Activated naive CD8-positive, alpha-beta T cell treated with anti-CD3 and anti-CD28 coated beads, Interleukin-2, amount 50 U/mL, for 16 hours (primary cell): ENCODE data around the gene RPUSD3.

Source experiments
- DNase-seq: peaks from one replicate; pipeline ENCODE4 v3.0.0-alpha.2; 2020; ENCODE audit warnings: low read depth, low spot score

The RPUSD3 gene

GRCh38 chr3:9834520-9835380 lies 9.1 kb downstream of the RPUSD3 start:
- DNase-seq, result no peak

GRCh38 chr3:9833078-9833477 lies 10.7 kb downstream of the RPUSD3 start:
- no peak for DNase-seq

GRCh38 chr3:9831253-9831652 lies 12.6 kb downstream of the RPUSD3 start:
- DNase-seq, result no peak

- no peak for DNase-seq
Observed at GRCh38 chr3:9828801-9829755, 14.7 kb downstream of the RPUSD3 start.

DNA sequence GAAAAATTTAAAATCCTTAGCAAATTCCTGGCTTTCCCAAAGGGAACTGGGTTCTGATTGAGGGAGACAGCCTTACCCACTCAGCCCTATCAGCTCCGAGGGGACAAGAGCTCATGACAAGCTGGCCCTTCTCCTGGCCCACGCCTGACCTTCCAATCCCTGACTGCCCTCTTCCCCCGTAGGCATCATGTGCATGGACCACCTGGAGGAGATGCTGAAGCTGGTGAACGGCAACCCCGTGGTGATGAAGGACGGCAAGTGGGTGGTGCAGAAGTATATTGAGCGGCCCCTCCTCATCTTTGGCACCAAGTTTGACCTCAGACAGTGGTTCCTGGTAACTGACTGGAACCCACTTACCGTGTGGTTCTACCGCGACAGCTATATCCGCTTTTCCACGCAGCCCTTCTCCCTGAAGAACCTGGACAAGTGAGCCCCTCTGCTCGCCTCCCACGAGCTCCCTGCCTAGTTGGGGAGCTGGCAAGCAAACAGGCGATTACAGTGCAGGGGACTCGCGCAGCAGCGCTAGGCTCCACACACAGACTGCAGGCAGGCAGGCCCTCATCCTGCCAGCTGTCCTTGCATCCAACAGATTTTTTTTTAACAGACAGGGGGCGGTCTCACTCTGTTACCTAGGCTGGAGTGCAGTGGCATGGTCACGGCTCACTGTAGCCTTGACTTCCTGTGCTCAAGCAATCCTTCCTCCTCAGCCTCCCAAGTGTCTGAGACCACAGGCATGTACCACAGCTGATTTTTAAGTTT lies 16.8 kb downstream of the RPUSD3 start:
- DNase-seq, result no peak

GRCh38 chr3:9825451-9826040 lies 18.3 kb downstream of the RPUSD3 start:
- no peak for DNase-seq

GRCh38 chr3:9820946-9821345 lies 22.9 kb downstream of the RPUSD3 start:
- no peak for DNase-seq

DNA sequence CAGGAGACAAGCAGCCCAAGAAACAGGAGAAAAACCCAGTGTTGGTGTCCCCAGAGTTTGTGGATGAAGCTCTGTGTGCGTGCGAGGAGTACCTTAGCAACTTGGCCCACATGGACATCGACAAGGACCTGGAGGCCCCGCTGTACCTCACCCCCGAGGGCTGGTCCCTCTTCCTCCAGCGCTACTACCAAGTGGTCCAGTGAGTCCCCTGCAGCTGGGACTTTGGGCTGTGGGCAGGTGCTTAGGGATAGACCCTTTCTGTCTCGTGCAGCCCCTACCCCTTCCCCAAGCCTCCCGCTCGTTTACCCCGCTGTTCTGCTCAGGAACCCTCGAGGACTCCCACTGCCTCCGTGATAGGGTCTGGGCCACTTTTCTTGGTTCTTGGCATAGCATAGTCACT lies 23.3 kb downstream of the RPUSD3 start:
- DNase-seq, result no peak

DNA sequence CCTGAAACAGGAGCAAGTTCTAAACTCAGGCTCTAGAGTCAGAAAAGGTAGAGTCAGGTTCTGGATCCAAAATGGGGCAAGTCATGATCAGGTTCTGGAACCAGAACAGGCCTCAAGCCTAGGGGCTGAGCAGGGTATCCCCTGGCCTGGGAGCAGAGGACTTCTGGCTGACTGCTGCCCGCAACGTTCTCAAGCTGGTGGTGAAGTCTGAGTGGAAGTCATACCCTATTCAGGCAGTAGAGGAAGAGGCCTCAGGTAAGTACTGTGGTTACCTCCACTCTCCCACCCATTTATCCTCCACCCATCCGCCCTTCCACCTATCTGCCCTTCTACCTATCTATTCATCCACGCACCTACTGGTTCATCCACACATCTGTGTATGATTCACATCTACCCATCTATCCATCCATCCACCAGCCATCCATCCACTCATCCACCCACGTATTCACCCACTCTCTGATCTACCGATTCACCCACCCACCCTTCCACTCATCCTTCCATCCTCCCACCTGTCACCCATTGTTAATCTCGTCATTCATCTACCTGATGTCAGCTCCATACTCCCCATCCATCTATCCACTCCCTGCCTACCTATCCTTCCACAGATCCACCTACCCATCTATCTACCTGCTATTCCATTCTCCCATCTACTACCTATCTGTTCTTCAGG lies 25.0 kb downstream of the RPUSD3 start:
- DNase-seq, result no peak

GRCh38 chr3:9817436-9817835 lies 26.4 kb downstream of the RPUSD3 start:
- no peak for DNase-seq

GRCh38 chr3:9815986-9816385 lies 27.8 kb downstream of the RPUSD3 start:
- DNase-seq, result no peak

DNA sequence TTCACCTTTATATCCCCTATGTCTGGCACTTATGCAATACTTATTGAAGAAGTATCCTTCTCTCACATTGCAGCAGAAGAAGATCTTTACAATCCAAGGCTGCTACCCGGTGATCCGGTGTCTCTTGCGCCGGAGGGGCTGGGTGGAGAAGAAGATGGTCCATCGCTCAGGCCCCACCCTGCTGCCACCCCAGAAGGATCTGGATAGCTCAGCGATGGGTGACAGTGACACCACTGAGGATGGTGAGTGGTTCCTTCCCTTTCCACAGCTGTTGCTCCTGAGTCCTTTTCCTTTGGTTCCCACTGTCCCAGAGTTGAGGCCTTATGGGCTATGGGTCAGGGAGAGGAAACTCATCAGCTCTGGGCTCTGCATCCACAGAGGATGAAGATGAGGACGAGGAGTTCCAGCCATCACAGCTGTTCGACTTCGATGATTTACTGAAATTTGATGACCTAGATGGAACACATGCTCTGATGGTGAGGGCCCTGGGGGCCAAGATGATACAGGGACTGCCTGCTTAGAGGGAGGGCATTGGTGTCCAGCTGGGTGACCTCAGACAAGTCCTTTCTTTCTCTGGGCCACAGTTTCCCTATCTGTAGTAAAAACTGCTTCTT lies 30.8 kb downstream of the RPUSD3 start:
- DNase-seq, result no peak

DNA sequence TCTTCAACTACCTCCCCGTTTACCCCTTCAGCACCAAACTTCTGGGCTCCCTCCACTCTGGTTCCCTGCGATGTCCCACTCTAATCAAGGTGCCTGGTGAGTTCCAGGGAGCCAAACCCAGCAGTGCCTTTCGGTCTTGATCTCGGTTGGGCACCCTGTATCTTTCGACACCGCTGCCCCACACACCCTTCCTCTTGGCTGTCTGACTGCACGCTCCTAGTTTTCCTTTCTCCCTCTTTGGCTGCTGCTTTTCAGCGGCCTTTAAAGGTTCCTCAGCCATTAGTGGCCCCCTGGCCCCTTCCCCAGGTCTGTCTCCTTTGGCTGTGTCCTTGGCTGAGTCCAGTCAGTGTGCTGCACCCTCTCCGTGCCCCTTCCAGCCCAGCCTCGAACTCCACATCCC lies 33.0 kb downstream of the RPUSD3 start:
- DNase-seq, result no peak

DNA sequence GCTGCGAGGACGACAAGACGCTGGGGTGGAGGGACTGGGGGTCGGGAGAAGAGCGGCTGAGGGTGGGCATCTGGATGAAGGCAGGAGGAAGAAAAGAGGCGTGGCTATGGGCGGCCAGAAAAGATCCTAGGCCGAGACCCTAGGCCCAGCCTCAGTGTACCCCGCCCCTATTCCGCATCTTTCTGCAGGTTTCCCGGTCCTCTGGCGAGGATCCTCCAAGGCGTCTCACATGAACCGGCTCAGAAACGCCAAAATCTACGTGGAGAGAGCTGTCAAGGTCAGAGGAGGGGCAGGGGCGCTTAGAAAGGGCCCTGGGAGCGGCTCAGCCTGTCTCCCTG lies 33.4 kb downstream of the RPUSD3 start:
- DNase-seq, result no peak

DNA sequence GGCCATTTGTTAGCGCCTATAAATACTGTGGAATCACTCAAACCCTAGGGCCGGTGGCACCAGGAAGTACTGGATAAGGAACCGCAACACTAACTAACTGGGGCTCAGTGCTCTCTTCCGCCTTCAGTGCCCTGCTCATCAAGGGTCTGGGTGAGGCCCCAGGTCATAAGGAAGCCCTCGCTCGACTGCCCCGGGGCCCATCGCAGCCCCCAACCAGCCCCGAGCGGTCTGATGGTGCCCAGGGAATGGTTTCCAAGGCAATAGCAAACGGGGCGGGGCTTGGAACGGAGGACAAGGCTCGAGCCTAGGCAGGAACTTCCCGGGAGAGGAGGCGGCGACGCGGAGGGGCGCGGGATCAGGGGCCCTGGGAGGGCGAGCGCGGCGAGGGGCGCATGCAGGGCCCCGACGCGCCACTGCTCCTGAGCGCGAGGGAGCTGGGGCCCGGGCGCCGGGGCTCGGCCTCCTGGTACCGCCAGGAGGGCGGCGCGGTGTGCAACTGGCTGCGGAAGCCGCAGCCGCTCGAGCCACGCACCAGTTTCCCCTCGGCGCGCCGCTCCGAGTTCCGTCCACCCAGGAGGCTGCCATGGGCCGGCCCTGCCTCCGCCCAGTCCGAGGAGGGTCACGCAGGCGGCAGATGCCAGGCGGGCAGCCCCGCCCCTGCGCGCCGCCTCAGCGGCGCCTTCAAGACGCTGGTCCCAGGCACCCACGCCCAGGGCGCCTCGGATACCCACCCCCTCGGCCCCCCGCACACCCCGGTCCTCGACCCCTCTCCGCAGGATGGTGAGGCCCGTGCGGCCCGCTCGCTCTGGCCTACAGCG lies 34.0 kb downstream of the RPUSD3 start, which contains the start of gene TTLL3:
Gene TTLL3, plus strand, starts transcription at position 648 of the 818 bp plus-strand sequence. CDS start 400 bp downstream, outside the sequence.
- no peak for DNase-seq

DNA sequence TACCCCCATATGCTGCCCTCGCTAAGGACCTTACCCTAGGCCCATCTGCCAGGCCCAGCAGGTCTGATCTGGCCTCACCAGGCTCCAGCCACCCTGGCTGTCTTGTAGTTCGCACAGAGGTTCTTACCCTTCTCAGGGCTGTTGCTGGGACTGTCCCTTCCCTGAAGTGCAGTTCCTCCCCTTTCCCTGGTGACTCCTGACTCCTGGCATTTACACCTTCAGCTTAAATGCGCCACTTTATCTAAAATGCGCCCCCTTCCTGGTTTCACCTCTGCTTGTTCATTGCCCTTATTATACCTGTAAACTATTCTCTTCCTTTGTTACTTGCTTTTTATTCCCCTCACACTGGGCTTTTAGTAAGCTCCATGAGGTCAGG lies 34.6 kb downstream of the RPUSD3 start:
- DNase-seq, result no peak

GRCh38 chr3:9808345-9809037 lies 35.3 kb downstream of the RPUSD3 start:
- no peak for DNase-seq

- no peak for DNase-seq
Observed at GRCh38 chr3:9807981-9808344, 35.8 kb downstream of the RPUSD3 start.
